ENCODE data around the gene DHX58. TPM values are rescaled to one million over a fixed set of nuclear protein-coding genes. Genes with fewer than 3 reads are reported as not detected.
A peak's percentile ranks its signal among the peaks of the same experiment; 100 is the strongest.

Gene DHX58
- total RNA-seq, 1 donor from 2014 or later: 10.6 TPM

DNA sequence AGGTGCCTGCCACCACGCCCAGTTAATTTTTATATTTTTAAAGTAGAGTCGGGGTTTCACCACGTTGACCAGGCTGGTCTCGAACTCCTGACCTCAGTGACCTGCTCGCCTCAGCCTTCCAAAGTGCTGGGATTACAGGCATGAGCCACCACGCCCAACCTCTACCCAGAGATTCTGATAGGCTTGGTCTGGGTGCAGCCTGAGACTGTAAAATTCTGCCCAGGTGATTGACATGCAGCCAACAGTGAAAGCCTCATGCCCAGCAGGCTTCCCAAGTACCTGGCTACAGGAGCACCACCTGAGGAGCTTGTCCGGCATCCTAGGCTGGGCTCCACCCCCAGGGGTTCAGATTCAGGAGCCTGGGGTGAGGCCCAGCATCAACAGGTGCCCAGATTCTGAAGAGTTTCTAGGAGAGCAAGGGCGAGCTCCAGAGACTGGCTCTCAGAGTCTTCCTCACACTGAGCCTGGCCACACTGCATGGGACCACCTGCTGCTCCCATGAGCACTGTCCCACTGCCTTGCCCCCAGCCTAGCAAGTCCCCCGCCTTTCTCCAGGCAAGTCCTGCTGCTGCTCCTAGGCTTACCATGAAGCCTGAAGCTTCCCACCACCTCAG, 30.9 kb downstream of the DHX58 start:
- DNase-seq: no peak

DNA sequence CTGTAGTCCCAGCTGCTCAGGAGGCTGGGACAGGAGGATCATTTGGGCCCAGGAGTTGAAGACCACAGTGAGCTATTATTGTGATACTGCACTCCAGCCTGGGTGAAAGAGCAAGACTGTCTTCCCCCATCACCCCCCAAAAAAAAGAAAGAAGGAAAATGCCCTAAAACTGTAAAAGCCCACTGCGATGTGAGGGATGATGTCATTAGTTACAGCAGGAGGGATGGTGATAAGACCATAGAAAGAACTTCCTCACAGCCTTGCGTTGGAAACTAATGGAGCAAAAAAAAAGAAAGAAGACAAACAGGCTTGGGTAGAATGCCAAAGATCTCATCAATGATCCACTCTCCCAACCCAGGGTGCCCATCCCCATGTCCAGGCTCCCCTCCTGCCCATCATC, 33.0 kb downstream of the DHX58 start:
- no peak for DNase-seq

GRCh38 chr17:42078396-42079043, 34.0 kb downstream of the DHX58 start:
- peak; percentile 31 for DNase-seq

DNA sequence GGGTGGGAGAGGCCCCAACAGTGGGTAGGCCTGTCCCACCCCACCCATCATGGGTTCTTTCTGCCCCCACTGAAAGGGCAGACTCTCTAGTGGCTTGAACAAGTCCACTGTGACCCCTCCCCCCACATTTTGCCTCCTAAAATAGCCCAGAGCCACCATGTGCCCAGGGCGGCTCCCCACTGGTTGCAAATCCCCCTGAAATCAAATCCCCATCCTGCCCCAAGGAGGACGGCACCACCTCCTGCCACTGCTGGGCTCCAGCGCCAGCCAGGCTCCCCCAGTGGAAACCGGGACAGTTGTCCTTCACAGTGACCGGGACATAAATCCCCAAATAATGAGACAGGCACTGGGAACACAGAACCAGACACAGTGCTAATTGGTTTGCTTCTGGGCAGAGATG, 34.8 kb downstream of the DHX58 start:
- no peak for DNase-seq

GRCh38 chr17:42076797-42077559, 35.5 kb downstream of the DHX58 start:
- DNase-seq: no peak

DNA sequence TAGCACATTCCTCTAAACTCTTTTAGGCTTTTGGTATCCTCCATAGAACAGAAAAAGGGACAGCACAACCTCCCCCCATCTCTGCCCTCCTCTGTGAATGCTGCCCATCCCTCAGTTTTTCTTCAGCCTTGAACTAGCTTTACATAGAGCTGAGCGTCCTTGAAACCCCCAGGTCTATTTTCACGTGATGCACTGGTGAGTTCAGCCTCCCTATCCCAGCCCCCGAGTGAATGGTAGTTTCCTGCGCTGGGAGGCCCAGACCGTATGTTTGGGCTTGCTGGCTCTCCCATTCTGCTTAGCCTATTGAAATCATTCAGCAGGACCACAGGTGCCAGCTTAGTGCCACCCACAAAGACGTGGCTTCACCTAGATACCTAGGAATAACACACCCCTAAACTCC, 36.7 kb downstream of the DHX58 start:
- no peak for DNase-seq

DNA sequence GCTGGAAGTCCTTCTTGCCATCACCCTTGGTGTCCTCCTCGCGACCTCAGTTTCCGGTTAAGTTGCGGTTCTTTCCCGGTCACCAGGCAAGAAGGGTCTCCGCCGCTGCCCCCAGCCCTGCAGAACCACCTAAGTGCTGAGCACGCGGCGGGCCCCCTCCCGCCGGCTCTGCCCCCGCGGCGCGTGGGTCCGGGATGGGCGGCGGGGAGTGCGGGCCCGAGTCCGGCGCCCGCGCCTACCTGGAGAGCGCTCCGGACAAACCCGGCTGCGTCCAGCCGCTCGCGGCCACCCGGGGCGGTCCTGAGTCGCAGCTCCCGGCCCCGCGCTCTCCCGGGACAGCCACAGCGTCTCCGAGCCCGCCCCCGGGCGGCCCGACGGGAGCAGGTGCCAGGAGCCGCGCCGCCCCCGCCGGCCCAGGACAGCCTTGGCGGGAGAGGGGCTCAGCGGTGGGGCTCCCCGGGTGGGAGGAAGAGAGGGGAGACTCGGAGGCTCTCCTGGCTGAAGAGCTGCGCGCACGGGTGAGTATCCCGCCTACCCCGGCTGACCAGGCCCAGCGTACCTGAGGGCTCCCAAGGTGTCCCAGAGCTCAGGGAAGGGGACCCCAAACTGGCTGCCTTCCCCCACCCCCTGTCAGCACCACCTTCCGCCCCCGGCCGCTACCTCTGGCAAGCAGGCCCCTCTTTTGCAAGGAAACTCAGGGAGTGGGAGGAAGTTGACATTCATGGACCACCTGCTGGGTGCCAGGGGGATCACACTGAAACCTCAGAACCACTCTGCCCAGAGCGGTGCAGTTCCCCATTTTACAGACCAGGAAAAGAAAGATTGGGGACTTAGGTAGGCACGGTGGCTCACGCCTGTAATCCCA, 40.0 kb downstream of the DHX58 start:
- DNase-seq: peak; percentile 21

GRCh38 chr17:42071810-42072209, 40.7 kb downstream of the DHX58 start:
- no peak for DNase-seq

GRCh38 chr17:42068979-42069378, 43.5 kb downstream of the DHX58 start:
- no peak for DNase-seq

- DNase-seq: peak; percentile 71
Observed at GRCh38 chr17:42067371-42068091, 45.0 kb downstream of the DHX58 start.

DNA sequence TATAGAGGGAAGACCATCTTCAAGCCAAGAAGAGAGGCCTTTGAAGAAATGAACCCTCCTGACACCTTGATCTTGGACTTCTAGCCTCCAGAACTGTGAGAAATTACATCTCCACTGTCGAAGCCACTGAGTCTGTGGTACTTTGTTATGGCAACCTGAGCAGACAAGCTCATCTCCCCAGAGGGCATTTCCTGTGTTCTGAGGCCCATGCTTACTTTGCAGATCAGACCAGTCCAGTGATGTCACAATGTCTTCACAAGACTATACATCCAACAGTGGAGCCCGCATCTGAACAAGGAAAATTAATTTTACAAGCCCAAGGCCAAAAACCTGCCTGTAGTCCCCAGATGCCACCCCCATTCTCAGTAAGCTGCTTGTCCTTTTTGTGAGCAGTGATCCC, 47.3 kb downstream of the DHX58 start:
- DNase-seq: no peak

GRCh38 chr17:42062681-42063080, 49.8 kb downstream of the DHX58 start:
- DNase-seq: no peak

DNA sequence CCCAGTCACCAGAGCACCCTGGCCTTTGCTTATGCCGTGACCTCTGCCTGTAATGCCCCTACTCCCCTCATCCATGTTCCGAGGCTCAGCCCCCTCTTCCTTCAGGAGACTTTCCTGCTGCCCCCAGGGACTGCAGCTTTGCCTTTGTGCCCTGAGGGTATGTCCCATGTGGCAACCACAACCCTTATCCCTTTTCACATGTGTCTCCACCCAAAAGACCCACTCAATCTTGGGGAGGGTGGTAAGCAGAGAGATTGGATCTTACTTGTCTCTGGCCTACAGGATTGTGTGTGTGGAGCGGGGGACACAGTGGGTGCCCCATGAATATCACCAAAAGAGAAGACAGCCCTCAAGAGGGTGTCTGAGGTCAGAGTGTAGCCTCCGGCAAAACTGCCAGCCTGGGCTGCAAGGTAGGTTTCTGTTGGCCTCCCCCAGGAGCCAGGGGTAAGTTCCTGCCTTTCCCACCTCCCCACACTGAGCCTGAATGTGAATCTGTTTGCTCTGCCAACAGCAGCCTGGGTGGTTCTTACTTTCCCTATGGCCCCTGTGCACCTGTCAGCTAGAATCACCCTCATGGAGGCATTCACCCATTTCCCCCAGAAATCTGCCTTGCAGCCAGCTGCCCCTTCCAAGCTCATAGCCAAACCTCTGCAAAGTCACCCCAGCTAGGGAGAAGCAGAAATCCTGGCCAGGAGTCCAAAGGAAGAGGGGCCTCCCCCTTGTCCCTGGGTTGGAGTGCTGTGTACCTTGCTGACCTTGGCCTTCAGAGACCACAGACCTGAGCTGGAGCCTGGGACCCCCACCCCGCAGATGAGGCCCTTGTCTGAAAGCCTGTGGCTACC, 50.6 kb downstream of the DHX58 start:
- DNase-seq: no peak

GRCh38 chr17:42060231-42060630, 52.3 kb downstream of the DHX58 start:
- DNase-seq: no peak

GRCh38 chr17:42059815-42060214, 52.7 kb downstream of the DHX58 start:
- DNase-seq: no peak

- no peak for DNase-seq
Observed at GRCh38 chr17:42058063-42058462, 54.5 kb downstream of the DHX58 start.

GRCh38 chr17:42056635-42057034, 55.9 kb downstream of the DHX58 start:
- no peak for DNase-seq

- DNase-seq: no peak
Observed at GRCh38 chr17:42055496-42055895, 57.0 kb downstream of the DHX58 start.

GRCh38 chr17:42055027-42055426, 57.5 kb downstream of the DHX58 start:
- no peak for DNase-seq

- no peak for DNase-seq
Observed at GRCh38 chr17:42053731-42054500, 58.6 kb downstream of the DHX58 start.

Measured in dermis blood vessel endothelial cell (primary cell).